HG03575 (cell line): Measurements from ENCODE around the gene GRK7.

ENCODE experiments used
- ATAC-seq: cut with Tn5 transposase; IDR thresholded peaks from one replicate; pipeline ENCODE4 v1.9.1; 2021; ENCODE audit not compliant: unreplicated experiment, insufficient number of reproducible peaks, low FRiP score; ENCODE audit errors: extremely low read depth

Gene GRK7

GRCh38 chr3:141811348-141811747 lies 48.1 kb downstream of the GRK7 start:
- no peak for ATAC-seq

GRCh38 chr3:141812084-141812483 lies 48.9 kb downstream of the GRK7 start:
- ATAC-seq, result no peak

GRCh38 chr3:141812586-141812985 lies 49.4 kb downstream of the GRK7 start:
- ATAC-seq, result no peak
